H9 (cell line): ENCODE results near the gene MLPH. TPM values are rescaled to one million over a fixed set of nuclear protein-coding genes. Genes with fewer than 3 reads are reported as not detected.

Experiments
- DNase-seq: peaks from one replicate; pipeline ENCODE4 v3.0.0-alpha.2; 2017
- H2AFZ ChIP-seq: one replicate; pipeline ENCODE4 v1.6.1; 2013; ENCODE audit warnings: mild to moderate bottlenecking, low read length, control low read depth, moderate library complexity
- H2AK5ac ChIP-seq: 2 replicates; pipeline ENCODE4 v1.6.1; 2013; ENCODE audit warnings: low read length, control low read depth, mixed read lengths; ENCODE audit not compliant: insufficient read length
- H2BK120ac ChIP-seq: one replicate; pipeline ENCODE4 v1.6.1; 2013; ENCODE audit warnings: low read depth, mild to moderate bottlenecking, low read length, control low read depth, inconsistent platforms; ENCODE audit not compliant: poor library complexity, severe bottlenecking
- H2BK12ac ChIP-seq: 2 replicates; pipeline ENCODE4 v1.6.1; 2013; ENCODE audit warnings: low read length, control low read depth, mixed read lengths, low read depth; ENCODE audit not compliant: insufficient read length
- H2BK15ac ChIP-seq: 2 replicates; pipeline ENCODE4 v1.6.1; 2013; ENCODE audit warnings: low read depth, low read length, control low read depth
- H2BK20ac ChIP-seq: one replicate; pipeline ENCODE4 v1.6.1; 2013; ENCODE audit warnings: low read depth, mild to moderate bottlenecking, low read length, control low read depth, inconsistent platforms; ENCODE audit not compliant: poor library complexity, severe bottlenecking
- H2BK5ac ChIP-seq: 2 replicates; pipeline ENCODE4 v1.6.1; 2013; ENCODE audit warnings: low read length, control low read depth, mixed read lengths; ENCODE audit not compliant: insufficient read length
- H3K14ac ChIP-seq: 2 replicates; pipeline ENCODE4 v1.6.1; 2013; ENCODE audit warnings: low read length, control low read depth; ENCODE audit not compliant: insufficient read depth
- H3K18ac ChIP-seq: 2 replicates; pipeline ENCODE4 v1.6.1; 2013; ENCODE audit warnings: low read depth, mild to moderate bottlenecking, mixed read lengths, low read length, control low read depth; ENCODE audit not compliant: insufficient read length
- H3K23ac ChIP-seq: 2 replicates; pipeline ENCODE4 v1.6.1; 2013; ENCODE audit warnings: low read length, control low read depth, mixed read lengths, low read depth; ENCODE audit not compliant: insufficient read length
- H3K23me2 ChIP-seq: 2 replicates; pipeline ENCODE4 v1.6.1; 2013; ENCODE audit warnings: low read depth, mild to moderate bottlenecking, mixed read lengths, low read length, control low read depth; ENCODE audit not compliant: insufficient read length, poor library complexity, severe bottlenecking
- H3K27ac ChIP-seq: 2 replicates; pipeline ENCODE4 v1.5.1; 2013; ENCODE audit warnings: low read length, control low read depth, mixed read lengths, low read depth; ENCODE audit not compliant: insufficient read length
- H3K27me3 ChIP-seq: 2 replicates; pipeline ENCODE4 v1.6.1; 2013; ENCODE audit warnings: low read length, control low read depth, inconsistent platforms; ENCODE audit not compliant: insufficient read depth
- H3K4ac ChIP-seq: 2 replicates; pipeline ENCODE4 v1.6.1; 2013; ENCODE audit warnings: low read depth, mild to moderate bottlenecking, control low read depth, inconsistent platforms, low read length, moderate library complexity
- H3K4me1 ChIP-seq: 2 replicates; pipeline ENCODE4 v1.6.1; 2013; ENCODE audit warnings: low read length, control low read depth, inconsistent platforms; ENCODE audit not compliant: insufficient read depth
- H3K4me2 ChIP-seq: 2 replicates; pipeline ENCODE4 v1.6.1; 2013; ENCODE audit warnings: low read length, control low read depth, mixed read lengths; ENCODE audit not compliant: insufficient read length, insufficient read depth
- H3K56ac ChIP-seq: 2 replicates; pipeline ENCODE4 v1.6.1; 2013; ENCODE audit warnings: low read depth, mild to moderate bottlenecking, mixed read lengths, low read length, control low read depth; ENCODE audit not compliant: insufficient read length
- H3K79me1 ChIP-seq: 2 replicates; pipeline ENCODE4 v1.6.1; 2013; ENCODE audit warnings: low read depth, mild to moderate bottlenecking, moderate library complexity, low read length, control low read depth, inconsistent platforms; ENCODE audit not compliant: insufficient read depth, poor library complexity, severe bottlenecking
- H3K79me2 ChIP-seq: 2 replicates; pipeline ENCODE4 v1.6.1; 2013; ENCODE audit warnings: low read length, control low read depth, inconsistent platforms; ENCODE audit not compliant: insufficient read depth
- H3K9ac ChIP-seq: 2 replicates; pipeline ENCODE4 v1.6.1; 2013; ENCODE audit warnings: low read length, control low read depth, mixed read lengths; ENCODE audit not compliant: insufficient read length; ENCODE audit errors: extremely low read depth
- H3K9me3 ChIP-seq: one replicate; pipeline ENCODE4 v1.6.1; 2013; ENCODE audit warnings: low read depth, low read length, inconsistent platforms; ENCODE audit not compliant: control insufficient read depth
- H3T11ph ChIP-seq: one replicate; pipeline ENCODE4 v1.6.1; 2013; ENCODE audit warnings: mild to moderate bottlenecking, low read length, control low read depth, inconsistent platforms
- H4K20me1 ChIP-seq: one replicate; pipeline ENCODE4 v1.6.1; 2013; ENCODE audit not compliant: control insufficient read depth, insufficient read length, insufficient read depth
- H4K5ac ChIP-seq: 2 replicates; pipeline ENCODE4 v1.6.1; 2013; ENCODE audit warnings: low read depth, mild to moderate bottlenecking, mixed read lengths, low read length, control low read depth; ENCODE audit not compliant: insufficient read length
- H4K8ac ChIP-seq: replicated peaks from 2 replicates; pipeline ENCODE4 v1.6.1; 2013; ENCODE audit warnings: low read length, control low read depth, mixed read lengths, low read depth; ENCODE audit not compliant: insufficient read length
- H4K91ac ChIP-seq: 2 replicates; pipeline ENCODE4 v1.6.1; 2013; ENCODE audit warnings: low read depth, mild to moderate bottlenecking, moderate library complexity, mixed read lengths, low read length, control low read depth; ENCODE audit not compliant: insufficient read length
- H3K27ac Mint-ChIP-seq, 3 experiments: 2 replicates in 2 of 3; 3 replicates in 1 of 3; pipeline ENCODE4 v1.8.0; 2020 to 2021; ENCODE audit warnings: mixed read lengths in 3 of 3, mild to moderate bottlenecking in 1 of 3, moderate library complexity in 1 of 3
- H3K27me3 Mint-ChIP-seq: 2 replicates; pipeline ENCODE4 v1.8.0; 2021; ENCODE audit warnings: low read depth, mild to moderate bottlenecking, moderate library complexity, mixed read lengths
- H3K36me3 Mint-ChIP-seq, 3 experiments: 2 replicates in 2 of 3; 3 replicates in 1 of 3; pipeline ENCODE4 v1.8.0; 2020 to 2021; ENCODE audit warnings: low read depth in 3 of 3, mixed read lengths in 3 of 3; ENCODE audit not compliant: insufficient read depth in 1 of 3
- H3K4me1 Mint-ChIP-seq, 2 experiments: 2 replicates each; pipeline ENCODE4 v1.8.0; 2020; ENCODE audit warnings: mixed read lengths in 2 of 2
- H3K4me3 Mint-ChIP-seq, 2 experiments: 2 replicates in 1 of 2; 3 replicates in 1 of 2; pipeline ENCODE4 v1.8.0; 2020 to 2021; ENCODE audit warnings: mild to moderate bottlenecking in 2 of 2, mixed read lengths in 2 of 2, moderate library complexity in 1 of 2
- H3K9me3 Mint-ChIP-seq, 2 experiments: 2 replicates in 1 of 2; 3 replicates in 1 of 2; pipeline ENCODE4 v1.8.0; 2020; ENCODE audit warnings: mild to moderate bottlenecking in 2 of 2, mixed read lengths in 2 of 2, moderate library complexity in 1 of 2
- CTCF ChIP-seq: fragments of 200-600 bp; sonication (generic); conservative IDR thresholded peaks from 3 replicates; pipeline ENCODE4 v1.8.0; 2021; ENCODE audit warnings: antibody characterized with exemption, mild to moderate bottlenecking
- WGBS: extraction: QIAGEN DNeasy Blood & Tissue Kit; methylation state at CpG from one replicate; pipeline ENCODE4 v1.1.7; 2013; ENCODE audit warnings: missing lambda C conversion rate, low lambda C conversion rate, mixed read lengths; ENCODE audit not compliant: insufficient read length; ENCODE audit errors: extremely low coverage; 5-methylcytosine and 5-hydroxymethylcytosine counted together
- total RNA-seq: library from RNA; stranded (reverse); gene quantifications from 2 replicates; pipeline ENCODE4 v1.2.1, GENCODE V29; 2021

Gene MLPH
- total RNA-seq, 1 experiment from 2014 or later = 3.4 TPM

DNA sequence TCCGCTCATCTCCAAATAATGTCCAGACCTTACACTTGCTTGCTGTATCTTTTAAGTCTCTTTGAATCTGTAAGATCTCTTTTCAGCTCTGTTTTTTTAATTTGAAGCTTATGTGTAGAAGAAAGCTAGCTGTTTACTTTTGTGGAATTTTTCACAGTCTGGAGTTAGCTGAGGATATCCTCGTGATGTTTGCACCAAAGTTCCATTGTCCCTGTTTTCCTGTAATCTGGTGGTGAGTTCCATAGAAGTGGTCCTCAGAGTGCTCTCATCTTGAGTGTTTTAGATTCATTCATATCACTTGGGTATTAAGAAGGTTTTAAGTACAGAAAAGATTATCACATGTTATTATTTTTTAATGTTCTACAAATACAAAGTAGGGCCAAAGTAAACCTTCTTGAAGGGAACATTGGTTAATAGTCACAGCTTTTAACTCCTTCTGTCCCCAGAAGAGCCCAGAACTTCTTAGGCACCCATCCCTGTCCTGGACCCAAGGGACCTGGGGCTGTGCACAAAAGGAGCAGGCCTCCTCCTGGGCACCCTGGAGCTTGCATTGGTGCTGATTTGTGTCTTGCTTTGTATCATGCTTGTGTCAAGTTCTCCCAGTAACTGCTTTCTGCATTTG, 15.0 kb downstream of the MLPH start:
- no peak overlapping the region for H3K56ac ChIP-seq
- no peak overlapping the region for H3K23ac ChIP-seq
- H3K4me1 ChIP-seq = peaks cover 4% of the 10 kb centered on the region; the same call in 1 of the 2 replicates
- H4K91ac ChIP-seq = no peak overlapping the region
- H2BK20ac ChIP-seq = no peak overlapping the region
- no peak overlapping the region for H3K18ac ChIP-seq
- Mint-ChIP-seq H3K27me3 (peaks cover 5% of the 10 kb centered on the region; the same call in 1 of the 2 replicates), H3K9me3 (peaks cover 6 to 11% of the 10 kb centered on the region in 2 experiments; a peak in 4 of 5 replicates), H3K27ac (peak overlapping the region in 1 of 3 experiments; percentile 48; a peak in 1 of 7 replicates), H3K36me3 (peaks cover 0 to 6% (median 0%) of the 10 kb centered on the region in 3 experiments; a peak in 3 of 7 replicates), H3K4me1 (peaks cover 12% of the 10 kb centered on the region in 2 experiments), H3K4me3 (no peak overlapping the region)
- no peak overlapping the region for H4K5ac ChIP-seq
- no peaks in the 10 kb centered on the region for H4K20me1 ChIP-seq
- no peak overlapping the region for H2BK15ac ChIP-seq
- H3K14ac ChIP-seq = no peak overlapping the region
- H2BK5ac ChIP-seq = no peak overlapping the region
- H3K4me2 ChIP-seq = no peak overlapping the region
- H3K79me2 ChIP-seq = no peaks in the 10 kb centered on the region
- H3T11ph ChIP-seq = no peak overlapping the region
- no CpG with 5 or more reads among the region's 2 CpGs for WGBS
- H3K9me3 ChIP-seq = no peaks in the 10 kb centered on the region
- H2AFZ ChIP-seq = no peak overlapping the region
- no peak overlapping the region for H2BK120ac ChIP-seq
- no peak for TF ChIP-seq CTCF
- no peak overlapping the region for H3K9ac ChIP-seq
- DNase-seq = no peak
- H3K4ac ChIP-seq = no peak overlapping the region
- no peak overlapping the region for H4K8ac ChIP-seq
- no peak overlapping the region for H2BK12ac ChIP-seq
- no peaks in the 10 kb centered on the region for H3K27me3 ChIP-seq
- H3K23me2 ChIP-seq = no peaks in the 10 kb centered on the region
- no peak overlapping the region for H2AK5ac ChIP-seq
- no peak overlapping the region for H3K27ac ChIP-seq
- no peaks in the 10 kb centered on the region for H3K79me1 ChIP-seq
